NOMO-1 treated with DMSO at 0.1 percent for 48 hours (cell line): ENCODE results near the gene SERINC3.

Source experiments
- DNase-seq: peaks from one replicate; lab custom pipeline; 2025; ENCODE audit not compliant: unreplicated experiment; lab: John Stamatoyannopoulos, UW

SERINC3 gene

GRCh38 chr20:44533928-44534327 lies 12.1 kb upstream of the SERINC3 start:
- no peak for DNase-seq

- DNase-seq = no peak
These were observed 11.1 kb upstream of the SERINC3 start for GRCh38 chr20:44532981-44533331.

- DNase-seq = no peak
These were observed 10.6 kb upstream of the SERINC3 start for GRCh38 chr20:44532259-44532980.

- no peak for DNase-seq
These were observed 6.4 kb upstream of the SERINC3 start for GRCh38 chr20:44528309-44528708.

- DNase-seq = no peak
These were observed 5.9 kb upstream of the SERINC3 start for GRCh38 chr20:44527716-44528199.

GRCh38 chr20:44526129-44526528 lies 4.3 kb upstream of the SERINC3 start:
- DNase-seq = no peak

- DNase-seq = no peak
These were observed 1.9 kb upstream of the SERINC3 start for GRCh38 chr20:44523746-44524145.

- DNase-seq = no peak
These were observed 971 bp upstream of the SERINC3 start for GRCh38 chr20:44522841-44523240.

GRCh38 chr20:44520881-44521280 lies 989 bp downstream of the SERINC3 start:
- DNase-seq = no peak

GRCh38 chr20:44518248-44518647 lies 3.6 kb downstream of the SERINC3 start:
- DNase-seq = no peak

GRCh38 chr20:44517454-44517853 lies 4.4 kb downstream of the SERINC3 start:
- DNase-seq = no peak

GRCh38 chr20:44516491-44516890 lies 5.4 kb downstream of the SERINC3 start:
- no peak for DNase-seq

- DNase-seq = no peak
These were observed 8.0 kb downstream of the SERINC3 start for GRCh38 chr20:44513871-44514270.

- no peak for DNase-seq
These were observed 12.1 kb downstream of the SERINC3 start for GRCh38 chr20:44509762-44510161.

GRCh38 chr20:44504402-44505307 lies 17.2 kb downstream of the SERINC3 start:
- no peak for DNase-seq

- no peak for DNase-seq
These were observed 18.9 kb downstream of the SERINC3 start for GRCh38 chr20:44502968-44503367.

- no peak for DNase-seq
These were observed 20.4 kb downstream of the SERINC3 start for GRCh38 chr20:44501448-44501847.

- DNase-seq = no peak
These were observed 21.6 kb downstream of the SERINC3 start for GRCh38 chr20:44500221-44500620.

- DNase-seq = no peak
These were observed 24.1 kb downstream of the SERINC3 start for GRCh38 chr20:44497761-44498160.

- DNase-seq = no peak
These were observed 24.9 kb downstream of the SERINC3 start for GRCh38 chr20:44496976-44497375.

- peak; percentile 12 for DNase-seq
These were observed 25.9 kb downstream of the SERINC3 start for GRCh38 chr20:44495802-44496481.

GRCh38 chr20:44495257-44495656 lies 26.6 kb downstream of the SERINC3 start:
- DNase-seq = peak; percentile 88
